ENCODE results near the gene COX8C. TPM values are rescaled to one million over a fixed set of nuclear protein-coding genes. Genes with fewer than 3 reads are reported as not detected.

The COX8C gene
- total RNA-seq (2014; rRNA removed; shearing (Covaris generic)) = not detected in 2 replicates

- Histone ChIP-seq H3K9me3 (replicated peaks) (no peaks in the 10 kb centered on the region), H3K27ac (no peak within 1 kb of the TSS), H3K4me3 (no peak within 1 kb of the TSS), H3K4me1 (no peaks in the 10 kb centered on the region), H3K36me3 (no peaks in the 10 kb centered on the region), H3K27me3 (no peaks in the 10 kb centered on the region)
- no peak for DNase-seq
Observed at GRCh38 chr14:93346926-93347721, at the start of gene COX8C. COX8C (plus strand) TSS chr14:93347182; CDS start chr14:93347269, 87 bp downstream.

- no peaks in the 10 kb centered on the region for H3K9me3 ChIP-seq (replicated peaks)
Observed at GRCh38 chr14:93299416-93299815, 47.6 kb upstream of the COX8C start.

GRCh38 chr14:93299866-93300265, 47.1 kb upstream of the COX8C start:
- Histone ChIP-seq H3K36me3 (no peaks in the 10 kb centered on the region), H3K4me3 (no peak overlapping the region), H3K4me1 (no peaks in the 10 kb centered on the region), H3K9me3 (replicated peaks) (no peaks in the 10 kb centered on the region), H3K27me3 (no peaks in the 10 kb centered on the region), H3K27ac (no peak overlapping the region)
- DNase-seq = no peak

More at GRCh38 chr14:93299416-93299815, 47.6 kb upstream of the COX8C start:
- DNase-seq = no peak
- Histone ChIP-seq H3K27ac (no peak overlapping the region), H3K36me3 (no peaks in the 10 kb centered on the region), H3K27me3 (no peaks in the 10 kb centered on the region), H3K4me1 (no peaks in the 10 kb centered on the region), H3K4me3 (no peak overlapping the region)

GRCh38 chr14:93301821-93302447, 45.0 kb upstream of the COX8C start:
- Histone ChIP-seq H3K27me3 (no peaks in the 10 kb centered on the region), H3K36me3 (no peaks in the 10 kb centered on the region), H3K9me3 (replicated peaks) (no peaks in the 10 kb centered on the region), H3K4me3 (no peak overlapping the region), H3K27ac (peak overlapping the region; percentile 31), H3K4me1 (no peaks in the 10 kb centered on the region)
- peak; percentile 9 to 21 for DNase-seq

- H3K36me3 ChIP-seq = no peaks in the 10 kb centered on the region
- no peak overlapping the region for H3K27ac ChIP-seq
- no peak overlapping the region for H3K4me3 ChIP-seq
- no peaks in the 10 kb centered on the region for H3K9me3 ChIP-seq (replicated peaks)
- H3K4me1 ChIP-seq = no peaks in the 10 kb centered on the region
- no peak for DNase-seq
- no peaks in the 10 kb centered on the region for H3K27me3 ChIP-seq
Observed at GRCh38 chr14:93302688-93303581, 44.0 kb upstream of the COX8C start.

GRCh38 chr14:93303659-93304058, 43.3 kb upstream of the COX8C start:
- no peak for DNase-seq
- Histone ChIP-seq H3K36me3 (no peaks in the 10 kb centered on the region), H3K4me1 (no peaks in the 10 kb centered on the region), H3K27me3 (no peaks in the 10 kb centered on the region), H3K9me3 (replicated peaks) (no peaks in the 10 kb centered on the region), H3K27ac (no peak overlapping the region), H3K4me3 (no peak overlapping the region)

- no peak for DNase-seq
- no peaks in the 10 kb centered on the region for H3K9me3 ChIP-seq (replicated peaks)
- H3K4me3 ChIP-seq = no peak overlapping the region
- no peaks in the 10 kb centered on the region for H3K36me3 ChIP-seq
- no peak overlapping the region for H3K27ac ChIP-seq
- no peaks in the 10 kb centered on the region for H3K27me3 ChIP-seq
- H3K4me1 ChIP-seq = no peaks in the 10 kb centered on the region
Observed at GRCh38 chr14:93304771-93305170, 42.2 kb upstream of the COX8C start.

GRCh38 chr14:93305725-93306418, 41.1 kb upstream of the COX8C start:
- Histone ChIP-seq H3K27ac (no peak overlapping the region), H3K27me3 (no peaks in the 10 kb centered on the region), H3K4me1 (no peaks in the 10 kb centered on the region), H3K4me3 (no peak overlapping the region), H3K36me3 (no peaks in the 10 kb centered on the region), H3K9me3 (replicated peaks) (no peaks in the 10 kb centered on the region)
- DNase-seq = no peak

GRCh38 chr14:93306812-93307211, 40.2 kb upstream of the COX8C start:
- Histone ChIP-seq H3K27me3 (no peaks in the 10 kb centered on the region), H3K27ac (no peak overlapping the region), H3K9me3 (replicated peaks) (no peaks in the 10 kb centered on the region), H3K4me3 (no peak overlapping the region), H3K4me1 (no peaks in the 10 kb centered on the region), H3K36me3 (no peaks in the 10 kb centered on the region)
- no peak for DNase-seq

- no peaks in the 10 kb centered on the region for H3K36me3 ChIP-seq
- no peaks in the 10 kb centered on the region for H3K27me3 ChIP-seq
- no peaks in the 10 kb centered on the region for H3K4me1 ChIP-seq
- DNase-seq = no peak
- H3K27ac ChIP-seq = no peak overlapping the region
- H3K4me3 ChIP-seq = no peak overlapping the region
- H3K9me3 ChIP-seq (replicated peaks) = no peaks in the 10 kb centered on the region
Observed at GRCh38 chr14:93308686-93309345, 38.2 kb upstream of the COX8C start.

GRCh38 chr14:93309427-93309966, 37.5 kb upstream of the COX8C start:
- Histone ChIP-seq H3K27ac (no peak overlapping the region), H3K27me3 (no peaks in the 10 kb centered on the region), H3K36me3 (no peaks in the 10 kb centered on the region), H3K4me3 (no peak overlapping the region), H3K4me1 (no peaks in the 10 kb centered on the region), H3K9me3 (replicated peaks) (no peaks in the 10 kb centered on the region)
- DNase-seq = no peak

- H3K27me3 ChIP-seq = no peaks in the 10 kb centered on the region
- H3K27ac ChIP-seq = no peak overlapping the region
- DNase-seq = no peak
- no peak overlapping the region for H3K4me3 ChIP-seq
- no peaks in the 10 kb centered on the region for H3K9me3 ChIP-seq (replicated peaks)
- H3K36me3 ChIP-seq = 0 out of 2 replicates have a peak, but pooled peaks cover 2% of the 10 kb centered on the region
- no peaks in the 10 kb centered on the region for H3K4me1 ChIP-seq
Observed at GRCh38 chr14:93311082-93311481, 35.9 kb upstream of the COX8C start.

GRCh38 chr14:93315575-93315974, 31.4 kb upstream of the COX8C start:
- H3K36me3 ChIP-seq = 0 out of 2 replicates have a peak, but pooled peaks cover 2% of the 10 kb centered on the region
- no peaks in the 10 kb centered on the region for H3K9me3 ChIP-seq (replicated peaks)
- H3K4me3 ChIP-seq = no peak overlapping the region
- no peaks in the 10 kb centered on the region for H3K4me1 ChIP-seq
- DNase-seq = no peak
- no peaks in the 10 kb centered on the region for H3K27me3 ChIP-seq
- no peak overlapping the region for H3K27ac ChIP-seq

GRCh38 chr14:93316716-93317115, 30.3 kb upstream of the COX8C start:
- no peaks in the 10 kb centered on the region for H3K4me1 ChIP-seq
- DNase-seq = no peak
- no peak overlapping the region for H3K4me3 ChIP-seq
- no peak overlapping the region for H3K27ac ChIP-seq
- H3K27me3 ChIP-seq = no peaks in the 10 kb centered on the region
- H3K9me3 ChIP-seq (replicated peaks) = no peaks in the 10 kb centered on the region
- 0 out of 2 replicates have a peak, but pooled peaks cover 2% of the 10 kb centered on the region for H3K36me3 ChIP-seq
